HEK293T (cell line): ENCODE results near the gene DIAPH1.

Experiments
- BHLHE40 ChIP-seq: fragments of 450-650 bp; IDR thresholded peaks from 2 replicates; pipeline ENCODE4 v1.6.1; 2016; ENCODE audit warnings: mild to moderate bottlenecking, moderate library complexity, borderline replicate concordance
- FOXA1 ChIP-seq: fragments of 450-650 bp; IDR thresholded peaks from 2 replicates; pipeline ENCODE4 v1.6.1; 2016; ENCODE audit warnings: mild to moderate bottlenecking

DNA sequence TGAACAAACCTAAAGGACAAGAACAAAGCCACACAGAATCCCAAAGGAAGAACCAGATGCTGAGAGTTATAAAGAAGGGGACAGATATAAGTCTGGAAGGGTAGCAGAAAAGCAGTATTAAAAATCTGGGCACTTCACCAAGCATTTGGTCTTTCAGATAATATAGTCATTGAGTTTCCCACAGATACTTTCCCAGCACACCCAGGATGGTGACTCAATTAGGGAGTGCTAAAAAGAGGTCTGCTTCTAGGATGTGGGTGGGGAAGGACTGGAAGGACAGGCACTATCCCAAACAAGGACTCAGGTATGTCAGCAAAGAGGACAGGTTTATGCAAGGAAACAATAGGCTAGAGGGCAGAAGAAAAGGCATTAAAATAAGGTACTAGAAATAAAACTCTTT is 59.3 kb downstream of the DIAPH1 start:
- TF ChIP-seq FOXA1 (no peak), BHLHE40 (no peak)
